ENCODE results near the gene MBD5.
"Not testable (repeated sequence)": the region's sequence is repeated elsewhere in the genome, so short reads cannot be mapped to it uniquely, and the experiment has no call there.

Gene MBD5

DNA sequence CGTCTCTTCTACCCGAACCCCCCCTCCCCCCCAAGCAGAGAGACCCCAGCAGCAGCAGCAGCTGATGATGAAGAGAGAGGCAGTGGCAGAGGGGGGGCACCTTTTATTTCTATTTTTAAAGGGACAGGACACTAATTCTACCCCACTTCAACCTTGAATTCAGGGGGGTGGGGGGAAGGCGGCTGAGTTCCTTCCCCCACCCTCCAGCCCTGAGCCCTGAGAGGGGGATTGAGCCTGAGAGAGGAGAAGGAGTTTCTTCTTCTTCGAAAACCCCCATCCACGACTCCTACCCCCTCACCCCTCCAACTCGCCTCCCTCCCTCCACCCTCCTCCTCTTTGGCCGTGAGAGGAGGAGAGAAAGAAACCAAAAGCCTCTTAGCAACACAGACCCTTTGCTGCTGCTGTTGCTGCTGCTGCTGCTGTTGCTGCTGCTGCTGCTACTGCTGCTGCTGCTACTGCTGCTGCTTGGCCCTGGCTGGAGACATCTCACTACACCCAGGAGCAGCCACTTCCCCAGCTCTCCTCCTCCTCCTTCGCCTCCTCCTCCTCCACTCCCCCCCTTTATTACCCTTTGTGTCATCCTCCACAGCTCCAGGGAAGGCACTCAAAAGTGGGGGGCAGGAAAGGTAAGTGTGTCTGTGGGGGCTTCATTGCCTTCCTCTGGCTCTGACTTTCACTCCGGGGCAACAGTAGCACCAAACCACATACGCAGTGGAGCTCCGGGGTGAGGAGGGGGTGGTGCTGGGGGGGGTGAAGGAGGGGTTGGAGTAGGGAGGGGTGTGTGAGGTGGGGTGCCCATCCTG is at the start of gene MBD5:
Gene MBD5, plus strand, starts transcription at position 33 of the 803 bp plus-strand sequence.
- no peaks in the 10 kb centered on the region for H3K9me3 ChIP-seq (ENCODE audit: insufficient read depth, low read length)
- peaks cover 10% of the 10 kb centered on the region for H3K36me3 ChIP-seq (ENCODE audit: insufficient read depth, insufficient read length, low read length)
- no peaks in the 10 kb centered on the region for H3K4me1 ChIP-seq (ENCODE audit: insufficient read depth, insufficient read length)
- DNase-seq (ENCODE audit: low read depth, low spot score): peak; percentile 33
- H3K4me3 ChIP-seq (ENCODE audit: insufficient read length, low read depth): peak within 1 kb of the TSS; percentile 79
- H3K27me3 ChIP-seq (ENCODE audit: insufficient read depth, insufficient read length): no peaks in the 10 kb centered on the region
- no peak for TF ChIP-seq ZNF274 (IDR thresholded peaks at IDR 0.05; ENCODE audit: low read depth, low read length)
- no peak for TF ChIP-seq YY1 (IDR thresholded peaks at IDR 0.05; ENCODE audit: insufficient read depth, insufficient read length)
- no peak for TF ChIP-seq SUZ12 (IDR thresholded peaks at IDR 0.05; ENCODE audit: extremely low read depth, insufficient read depth, insufficient read length)
- H3K9ac ChIP-seq (ENCODE audit: insufficient read length, low read depth): peak within 1 kb of the TSS; percentile 87

DNA sequence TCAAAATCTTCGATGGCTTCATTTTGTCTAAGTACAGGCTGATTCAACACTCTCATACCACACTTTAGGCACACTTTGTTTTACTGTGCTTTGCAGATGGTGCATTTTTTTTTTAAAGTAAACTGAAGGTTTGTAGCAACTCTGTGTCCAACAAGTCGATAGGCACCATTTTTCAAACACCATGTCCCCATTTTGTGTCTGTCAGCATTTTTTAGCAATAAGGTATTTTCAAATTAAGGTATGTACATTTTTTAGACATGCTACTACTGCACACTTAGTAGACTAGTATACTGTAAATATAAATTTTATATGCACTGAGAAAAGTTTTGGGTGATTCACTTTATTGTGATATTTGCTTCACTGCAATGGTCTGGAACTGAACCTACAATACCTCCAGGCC is 44.8 kb upstream of the MBD5 start:
- Histone ChIP-seq H3K9me3 (ENCODE audit: insufficient read depth, low read length) (0 out of 2 replicates have a peak, but pooled peaks cover 7% of the 10 kb centered on the region), H3K36me3 (ENCODE audit: insufficient read depth, insufficient read length, low read length) (peaks cover 13% of the 10 kb centered on the region), H3K4me1 (ENCODE audit: insufficient read depth, insufficient read length) (no peaks in the 10 kb centered on the region), H3K4me3 (ENCODE audit: insufficient read length, low read depth) (no peak overlapping the region), H3K27me3 (ENCODE audit: insufficient read depth, insufficient read length) (no peaks in the 10 kb centered on the region), H3K9ac (ENCODE audit: insufficient read length, low read depth) (no peak overlapping the region)
- no peak for DNase-seq (ENCODE audit: low read depth, low spot score)
- no peak for TF ChIP-seq SUZ12 (IDR thresholded peaks at IDR 0.05; ENCODE audit: extremely low read depth, insufficient read depth, insufficient read length)
- TF ChIP-seq YY1 (IDR thresholded peaks at IDR 0.05; ENCODE audit: insufficient read depth, insufficient read length): no peak
- TF ChIP-seq ZNF274 (IDR thresholded peaks at IDR 0.05; ENCODE audit: low read depth, low read length): no peak

GRCh38 chr2:147977679-147978078 is 43.2 kb upstream of the MBD5 start:
- TF ChIP-seq YY1 (IDR thresholded peaks at IDR 0.05; ENCODE audit: insufficient read depth, insufficient read length): no peak
- no peak for TF ChIP-seq ZNF274 (IDR thresholded peaks at IDR 0.05; ENCODE audit: low read depth, low read length)
- no peak for TF ChIP-seq SUZ12 (IDR thresholded peaks at IDR 0.05; ENCODE audit: extremely low read depth, insufficient read depth, insufficient read length)
- DNase-seq (ENCODE audit: low read depth, low spot score): no peak
- Histone ChIP-seq H3K9me3 (ENCODE audit: insufficient read depth, low read length) (0 out of 2 replicates have a peak, but pooled peaks cover 7% of the 10 kb centered on the region), H3K4me3 (ENCODE audit: insufficient read length, low read depth) (no peak overlapping the region), H3K9ac (ENCODE audit: insufficient read length, low read depth) (no peak overlapping the region), H3K36me3 (ENCODE audit: insufficient read depth, insufficient read length, low read length) (peaks cover 12% of the 10 kb centered on the region), H3K27me3 (ENCODE audit: insufficient read depth, insufficient read length) (no peaks in the 10 kb centered on the region), H3K4me1 (ENCODE audit: insufficient read depth, insufficient read length) (no peaks in the 10 kb centered on the region)

DNA sequence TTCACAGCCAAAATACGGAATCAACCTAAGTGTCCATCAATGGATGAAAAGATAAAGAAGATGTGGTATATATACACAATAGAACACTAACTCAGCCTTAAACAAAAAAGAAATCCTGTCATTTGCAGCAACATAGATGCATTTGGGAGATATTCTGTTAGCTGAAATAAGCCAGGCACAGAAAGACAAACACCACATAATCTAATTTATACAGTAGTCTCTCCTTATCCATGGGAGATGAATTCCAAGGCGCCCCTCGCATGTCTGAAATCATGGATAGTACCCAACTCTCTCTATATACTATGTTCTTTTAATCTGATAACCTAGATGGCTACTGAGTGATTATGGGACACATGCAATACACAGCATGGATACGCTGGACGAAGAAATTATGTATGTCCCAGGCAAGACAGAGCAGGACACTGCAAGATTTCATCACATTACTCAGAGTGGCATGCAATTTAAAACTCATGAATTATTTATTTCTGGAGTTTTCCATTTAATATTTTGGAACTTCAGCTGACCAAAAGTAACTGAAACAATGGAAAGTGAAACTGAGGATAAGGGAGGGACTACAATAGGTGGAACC is 39.9 kb upstream of the MBD5 start:
- no peak for DNase-seq (ENCODE audit: low read depth, low spot score)
- peaks cover 3% of the 10 kb centered on the region for H3K36me3 ChIP-seq (ENCODE audit: insufficient read depth, insufficient read length, low read length)
- no peak overlapping the region for H3K4me3 ChIP-seq (ENCODE audit: insufficient read length, low read depth)
- no peak overlapping the region for H3K9ac ChIP-seq (ENCODE audit: insufficient read length, low read depth)
- no peaks in the 10 kb centered on the region for H3K27me3 ChIP-seq (ENCODE audit: insufficient read depth, insufficient read length)
- TF ChIP-seq YY1 (IDR thresholded peaks at IDR 0.05; ENCODE audit: insufficient read depth, insufficient read length) (no peak), SUZ12 (IDR thresholded peaks at IDR 0.05; ENCODE audit: extremely low read depth, insufficient read depth, insufficient read length) (no peak), ZNF274 (IDR thresholded peaks at IDR 0.05; ENCODE audit: low read depth, low read length) (no peak)
- 0 out of 2 replicates have a peak, but pooled peaks cover 7% of the 10 kb centered on the region for H3K9me3 ChIP-seq (ENCODE audit: insufficient read depth, low read length)
- no peaks in the 10 kb centered on the region for H3K4me1 ChIP-seq (ENCODE audit: insufficient read depth, insufficient read length)

- Histone ChIP-seq H3K9ac (ENCODE audit: insufficient read length, low read depth) (no peak overlapping the region), H3K4me1 (ENCODE audit: insufficient read depth, insufficient read length) (no peaks in the 10 kb centered on the region), H3K27me3 (ENCODE audit: insufficient read depth, insufficient read length) (no peaks in the 10 kb centered on the region), H3K4me3 (ENCODE audit: insufficient read length, low read depth) (no peak overlapping the region), H3K36me3 (ENCODE audit: insufficient read depth, insufficient read length, low read length) (no peaks in the 10 kb centered on the region), H3K9me3 (ENCODE audit: insufficient read depth, low read length) (no peaks in the 10 kb centered on the region)
- no peak for DNase-seq (ENCODE audit: low read depth, low spot score)
- TF ChIP-seq SUZ12 (IDR thresholded peaks at IDR 0.05; ENCODE audit: extremely low read depth, insufficient read depth, insufficient read length): no peak
- TF ChIP-seq YY1 (IDR thresholded peaks at IDR 0.05; ENCODE audit: insufficient read depth, insufficient read length): no peak
- TF ChIP-seq ZNF274 (IDR thresholded peaks at IDR 0.05; ENCODE audit: low read depth, low read length): no peak
These were observed 31.8 kb upstream of the MBD5 start for GRCh38 chr2:147989102-147989501.

- no peak overlapping the region for H3K4me3 ChIP-seq (ENCODE audit: insufficient read length, low read depth)
- DNase-seq (ENCODE audit: low read depth, low spot score): no peak
- no peaks in the 10 kb centered on the region for H3K27me3 ChIP-seq (ENCODE audit: insufficient read depth, insufficient read length)
- no peaks in the 10 kb centered on the region for H3K4me1 ChIP-seq (ENCODE audit: insufficient read depth, insufficient read length)
- no peak for TF ChIP-seq YY1 (IDR thresholded peaks at IDR 0.05; ENCODE audit: insufficient read depth, insufficient read length)
- TF ChIP-seq ZNF274 (IDR thresholded peaks at IDR 0.05; ENCODE audit: low read depth, low read length): no peak
- TF ChIP-seq SUZ12 (IDR thresholded peaks at IDR 0.05; ENCODE audit: extremely low read depth, insufficient read depth, insufficient read length): no peak
- peaks cover 1% of the 10 kb centered on the region; the same call in 1 of the 2 replicates for H3K9me3 ChIP-seq (ENCODE audit: insufficient read depth, low read length)
- no peak overlapping the region for H3K9ac ChIP-seq (ENCODE audit: insufficient read length, low read depth)
- H3K36me3 ChIP-seq (ENCODE audit: insufficient read depth, insufficient read length, low read length): peaks cover under 1% of the 10 kb centered on the region
These were observed 31.0 kb upstream of the MBD5 start for GRCh38 chr2:147989809-147990403.

DNA sequence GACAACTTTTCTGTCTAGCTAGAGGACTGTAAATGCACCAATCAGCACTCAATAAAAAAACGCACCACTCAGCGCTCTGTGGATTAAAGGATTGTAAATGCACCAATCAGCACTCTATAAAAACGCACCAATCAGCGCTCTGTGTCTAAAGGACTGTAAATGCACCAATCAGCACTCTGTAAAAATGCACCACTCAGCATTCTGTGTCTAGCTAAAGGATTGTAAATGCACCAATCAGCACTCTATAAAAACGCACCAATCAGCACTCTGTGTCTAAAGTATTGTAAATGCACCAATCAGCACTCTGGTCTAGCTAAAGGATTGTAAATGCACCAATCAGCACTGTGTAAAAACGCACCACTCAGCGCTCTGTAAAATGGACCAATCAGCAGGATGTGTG is 25.9 kb upstream of the MBD5 start:
- H3K9me3 ChIP-seq (ENCODE audit: insufficient read depth, low read length): peaks cover 26% of the 10 kb centered on the region
- H3K4me3 ChIP-seq (ENCODE audit: insufficient read length, low read depth); DNase-seq (ENCODE audit: low read depth, low spot score): not testable (repeated sequence)

More for the DNA sequence above, 25.9 kb upstream of the MBD5 start:
- peaks cover 13% of the 10 kb centered on the region for H3K36me3 ChIP-seq (ENCODE audit: insufficient read depth, insufficient read length, low read length)
- H3K27me3 ChIP-seq (ENCODE audit: insufficient read depth, insufficient read length); H3K9ac ChIP-seq (ENCODE audit: insufficient read length, low read depth); H3K4me1 ChIP-seq (ENCODE audit: insufficient read depth, insufficient read length): not testable (repeated sequence)

Data from NT2/D1 (cell line).